ENCODE measurements around the gene RAPGEF4.

Gene RAPGEF4

DNA sequence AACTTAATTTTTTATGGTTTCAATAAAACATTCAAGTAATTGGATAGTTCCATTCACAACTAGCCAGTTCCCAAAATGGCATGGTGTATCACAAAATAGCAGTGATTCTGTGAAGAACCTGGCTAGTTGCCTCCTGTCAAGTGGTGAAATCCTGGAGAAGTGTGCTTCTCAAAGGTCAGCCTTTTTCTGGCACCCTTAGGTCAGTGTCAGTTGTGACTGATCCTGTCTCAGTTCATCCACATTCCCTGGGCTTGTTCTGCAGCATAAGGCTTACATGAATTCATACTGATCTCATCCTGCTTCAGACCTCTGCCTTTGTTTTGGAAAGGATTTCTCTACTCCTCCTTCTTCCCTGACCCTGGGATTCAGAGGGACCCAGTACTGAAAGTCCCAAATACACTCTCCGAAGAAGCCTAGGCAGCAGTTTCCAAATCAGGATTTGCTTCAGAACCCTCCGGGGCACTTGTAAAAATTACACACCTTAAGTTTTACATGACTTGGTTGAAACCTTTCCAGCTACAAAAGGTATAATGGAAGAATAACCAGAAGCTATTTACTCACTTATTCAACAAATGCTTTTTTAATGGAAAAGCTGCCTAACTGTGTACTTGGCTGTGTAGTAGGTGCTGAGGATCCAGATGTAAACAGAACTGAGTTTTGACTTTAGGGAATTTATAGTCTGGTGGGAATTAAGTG, 351.0 kb downstream of the RAPGEF4 start:
- H3K4me3 ChIP-seq (ENCODE audit: low read depth, low read length), result no peak overlapping the region
- TF ChIP-seq, protein P1, sequence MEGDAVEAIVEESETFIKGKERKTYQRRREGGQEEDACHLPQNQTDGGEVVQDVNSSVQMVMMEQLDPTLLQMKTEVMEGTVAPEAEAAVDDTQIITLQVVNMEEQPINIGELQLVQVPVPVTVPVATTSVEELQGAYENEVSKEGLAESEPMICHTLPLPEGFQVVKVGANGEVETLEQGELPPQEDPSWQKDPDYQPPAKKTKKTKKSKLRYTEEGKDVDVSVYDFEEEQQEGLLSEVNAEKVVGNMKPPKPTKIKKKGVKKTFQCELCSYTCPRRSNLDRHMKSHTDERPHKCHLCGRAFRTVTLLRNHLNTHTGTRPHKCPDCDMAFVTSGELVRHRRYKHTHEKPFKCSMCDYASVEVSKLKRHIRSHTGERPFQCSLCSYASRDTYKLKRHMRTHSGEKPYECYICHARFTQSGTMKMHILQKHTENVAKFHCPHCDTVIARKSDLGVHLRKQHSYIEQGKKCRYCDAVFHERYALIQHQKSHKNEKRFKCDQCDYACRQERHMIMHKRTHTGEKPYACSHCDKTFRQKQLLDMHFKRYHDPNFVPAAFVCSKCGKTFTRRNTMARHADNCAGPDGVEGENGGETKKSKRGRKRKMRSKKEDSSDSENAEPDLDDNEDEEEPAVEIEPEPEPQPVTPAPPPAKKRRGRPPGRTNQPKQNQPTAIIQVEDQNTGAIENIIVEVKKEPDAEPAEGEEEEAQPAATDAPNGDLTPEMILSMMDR (IDR thresholded peaks at IDR 0.05; ENCODE audit: borderline replicate concordance, insufficient read depth, low read depth, low read length), result no peak

DNA sequence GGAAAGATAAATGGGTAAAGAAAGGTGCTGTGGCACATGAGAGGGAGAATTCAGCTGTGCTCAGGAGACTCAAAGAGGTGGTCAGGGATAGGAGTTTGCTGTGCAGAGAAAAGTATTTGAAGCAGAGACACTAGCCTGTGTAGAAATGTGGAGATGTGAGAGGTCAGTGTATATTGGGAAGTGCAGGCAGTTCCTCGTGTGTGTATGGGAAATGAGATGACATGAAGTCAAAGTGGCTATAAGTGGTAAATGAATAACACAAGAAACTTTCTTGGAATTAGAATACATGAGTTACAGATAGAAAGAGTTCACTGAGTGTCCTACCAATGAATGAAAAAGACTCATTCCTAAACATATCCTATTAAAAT, 351.6 kb downstream of the RAPGEF4 start:
- TF ChIP-seq, protein P1 (IDR thresholded peaks at IDR 0.05; ENCODE audit: borderline replicate concordance, insufficient read depth, low read depth, low read length), result no peak

DNA sequence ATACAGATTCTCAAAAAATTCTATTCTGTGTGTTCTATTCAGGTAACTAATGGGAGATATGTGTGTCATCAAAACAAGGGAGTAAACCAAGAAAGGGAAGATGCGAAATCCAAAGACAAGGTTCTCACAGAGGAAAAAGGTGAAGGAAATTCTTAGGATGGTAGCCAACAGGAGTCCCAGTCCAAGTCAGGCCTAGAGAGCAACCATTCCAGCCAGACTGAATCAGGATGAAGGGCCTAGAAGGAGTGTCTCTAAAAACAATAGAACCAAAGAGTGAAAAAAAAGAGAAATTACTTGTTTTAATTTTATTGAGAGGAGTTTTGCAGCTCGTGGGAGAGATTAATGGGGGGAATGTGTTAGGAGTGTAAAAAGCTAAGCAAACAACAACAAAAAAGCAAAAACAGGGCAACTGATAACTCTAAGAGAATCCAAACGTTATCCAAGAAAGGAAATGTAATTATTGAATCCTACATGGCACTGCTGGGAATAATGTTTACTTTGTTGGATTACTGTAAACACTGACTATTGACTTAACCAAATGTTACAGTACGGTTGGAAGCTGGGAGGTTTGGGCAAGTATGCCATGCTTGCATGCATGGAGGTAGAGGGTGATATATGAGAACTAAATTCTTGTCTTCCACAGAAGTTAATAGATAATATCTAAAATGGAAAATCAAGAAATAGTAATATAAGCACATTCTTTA, 352.3 kb downstream of the RAPGEF4 start:
- TF ChIP-seq, protein P1 (IDR thresholded peaks at IDR 0.05; ENCODE audit: borderline replicate concordance, insufficient read depth, low read depth, low read length), result no peak
- H3K4me3 ChIP-seq (ENCODE audit: low read depth, low read length), result no peak overlapping the region

More for the DNA sequence above, 351.6 kb downstream of the RAPGEF4 start:
- no peak overlapping the region for H3K4me3 ChIP-seq (ENCODE audit: low read depth, low read length)

DNA sequence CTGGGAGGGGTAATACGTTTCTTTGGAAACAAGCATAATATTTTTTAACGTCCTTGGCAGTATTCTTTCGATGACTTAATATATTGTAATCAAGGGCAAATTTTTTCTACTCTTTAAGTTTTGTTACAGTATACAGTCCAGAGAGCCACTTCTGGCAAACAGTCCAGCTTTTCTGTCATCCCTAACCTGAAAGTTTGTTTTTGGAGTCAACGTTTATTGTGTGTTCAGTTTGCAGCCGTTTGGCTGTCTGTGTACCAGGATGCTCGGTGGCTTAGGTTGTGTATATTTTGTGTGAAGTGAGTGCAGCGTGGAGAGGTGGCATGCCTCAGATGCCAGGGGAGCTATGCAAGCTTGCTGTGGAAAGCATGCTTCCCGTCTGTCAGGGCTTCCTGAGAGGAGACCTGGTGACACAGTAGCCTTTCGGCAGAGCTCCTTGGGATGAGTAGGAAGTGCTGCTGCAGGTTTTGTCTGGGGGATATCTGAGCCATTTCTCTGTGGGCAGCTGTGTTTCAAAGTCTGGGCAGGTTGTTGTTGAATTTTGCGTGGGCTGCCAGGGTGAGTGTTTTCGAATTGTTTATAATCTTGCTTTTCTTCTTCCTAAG, 354.7 kb downstream of the RAPGEF4 start:
- TF ChIP-seq, protein P1 (IDR thresholded peaks at IDR 0.05; ENCODE audit: borderline replicate concordance, insufficient read depth, low read depth, low read length), result no peak
- H3K4me3 ChIP-seq (ENCODE audit: low read depth, low read length), result no peak overlapping the region

DNA sequence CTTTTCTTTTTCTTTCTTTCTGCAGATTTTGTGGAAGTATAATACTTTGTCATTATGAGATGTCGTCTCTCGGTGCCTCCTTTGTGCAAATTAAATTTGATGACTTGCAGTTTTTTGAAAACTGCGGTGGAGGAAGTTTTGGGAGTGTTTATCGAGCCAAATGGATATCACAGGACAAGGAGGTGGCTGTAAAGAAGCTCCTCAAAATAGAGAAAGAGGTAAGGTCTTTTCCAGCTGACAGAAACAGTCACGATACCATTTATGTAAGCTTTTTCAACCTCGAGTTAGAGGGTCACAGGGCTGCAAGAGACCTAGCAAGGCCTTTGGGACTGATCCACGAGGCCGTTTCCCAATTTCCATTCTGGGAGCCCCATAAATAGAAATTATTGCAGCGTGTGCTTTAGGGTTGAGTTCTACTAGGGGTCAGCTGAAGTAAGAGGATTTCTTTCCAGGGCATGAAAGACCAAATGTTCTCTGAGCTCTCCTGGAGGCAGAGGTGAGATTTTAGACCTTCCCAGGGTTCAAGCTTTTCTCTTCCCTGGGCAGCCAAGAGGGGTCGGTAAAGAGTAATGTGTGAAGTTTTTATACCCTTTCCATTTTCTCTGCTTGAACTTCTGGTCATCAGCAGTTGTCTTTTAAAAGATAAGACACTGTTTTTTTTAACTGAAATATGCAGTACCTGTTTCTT, 355.5 kb downstream of the RAPGEF4 start:
- H3K4me3 ChIP-seq (ENCODE audit: low read depth, low read length), result no peak overlapping the region
- TF ChIP-seq, protein P1 (IDR thresholded peaks at IDR 0.05; ENCODE audit: borderline replicate concordance, insufficient read depth, low read depth, low read length), result peak; percentile 48; the same call in 1 of the 2 replicates

DNA sequence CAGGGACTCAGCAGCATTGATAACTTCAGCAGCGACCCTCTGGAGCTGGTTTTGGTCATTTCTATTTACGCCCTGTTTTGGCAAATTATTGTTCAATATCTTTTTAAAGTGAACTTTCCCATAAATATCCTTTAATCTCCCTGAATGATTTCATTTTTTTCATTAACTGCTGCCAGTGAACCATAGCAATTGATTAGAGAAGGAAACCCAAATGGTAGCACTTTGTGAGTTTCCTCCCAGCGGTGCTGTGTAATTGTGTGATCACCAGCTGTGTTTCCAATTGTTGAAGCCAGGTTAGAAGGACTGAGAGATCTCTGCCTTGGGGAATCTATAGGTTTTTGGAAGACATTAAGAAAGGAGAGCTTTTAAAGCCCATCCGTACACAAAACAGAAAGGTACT, 356.3 kb downstream of the RAPGEF4 start:
- H3K4me3 ChIP-seq (ENCODE audit: low read depth, low read length), result no peak overlapping the region
- TF ChIP-seq, protein P1 (IDR thresholded peaks at IDR 0.05; ENCODE audit: borderline replicate concordance, insufficient read depth, low read depth, low read length), result no peak

Measured in GM12875 (cell line).